Spleen (tissue), 11 donors: ENCODE data around the gene ALDH1B1. TPM values are rescaled to one million over a fixed set of nuclear protein-coding genes. Genes with fewer than 3 reads are reported as not detected.

Experiments
- DNase-seq: peaks from one replicate; pipeline ENCODE4 v3.0.0-alpha.2; 2020
- H3K27ac ChIP-seq, 8 donors: fragments of 200-600 bp; sonication (generic) in 7 of 8; 1 replicate in 4 of 8; 2 replicates in 4 of 8; pipeline versions ENCODE4 v1.5.0 to v1.8.0; 2016 to 2021; ENCODE audit warnings: inconsistent platforms in 4 of 8, mild to moderate bottlenecking in 4 of 8, moderate library complexity in 1 of 8
- H3K27me3 ChIP-seq, 7 donors: fragments of 200-600 bp; sonication (generic) in 6 of 7; replicated peaks in 1 of 7; 1 replicate in 4 of 7; 2 replicates in 3 of 7; pipeline versions ENCODE4 v1.5.0 to v1.8.0; 2016 to 2021; ENCODE audit warnings: inconsistent platforms in 3 of 7, mild to moderate bottlenecking in 1 of 7
- H3K36me3 ChIP-seq, 6 donors: fragments of 200-600 bp; sonication (generic) in 5 of 6; 1 replicate in 4 of 6; 2 replicates in 2 of 6; pipeline versions ENCODE4 v1.5.0 to v1.8.0; 2016 to 2021; ENCODE audit warnings: inconsistent platforms in 2 of 6
- H3K4me1 ChIP-seq, 6 donors: fragments of 200-600 bp; sonication (generic) in 5 of 6; 1 replicate in 3 of 6; 2 replicates in 3 of 6; pipeline versions ENCODE4 v1.5.0 to v1.8.0; 2016 to 2021; ENCODE audit warnings: inconsistent platforms in 3 of 6
- H3K4me3 ChIP-seq, 8 donors: fragments of 200-600 bp; sonication (generic) in 7 of 8; 1 replicate in 4 of 8; 2 replicates in 4 of 8; pipeline versions ENCODE4 v1.5.0 to v1.8.0; 2016 to 2021; ENCODE audit warnings: inconsistent platforms in 4 of 8, mild to moderate bottlenecking in 4 of 8, moderate library complexity in 2 of 8
- H3K9me3 ChIP-seq, 8 donors: fragments of 200-600 bp; sonication (generic) in 7 of 8; 1 replicate in 4 of 8; 2 replicates in 4 of 8; pipeline versions ENCODE4 v1.5.0 to v1.8.0; 2016 to 2021; ENCODE audit warnings: inconsistent platforms in 4 of 8
- POLR2A ChIP-seq, 3 donors: fragments of 450-650 bp; IDR thresholded peaks; one replicate each; pipeline ENCODE4 v1.5.1; 2017; ENCODE audit warnings: antibody characterized with exemption in 3 of 3, mild to moderate bottlenecking in 1 of 3
- POLR2AphosphoS5 ChIP-seq, 3 donors: sonication (generic); formaldehyde crosslinking; IDR thresholded peaks; one replicate each; pipeline ENCODE4 v1.5.1; 2017; ENCODE audit warnings: antibody characterized with exemption in 3 of 3
- WGBS, 5 donors: extraction: QIAGEN DNeasy Blood & Tissue Kit in 3 of 5; methylation state at CpG; one replicate each; pipeline versions ENCODE4 v1.1.5 to v1.1.7; 2013 to 2018; 5-methylcytosine and 5-hydroxymethylcytosine counted together
- intact Hi-C: fragments of 100-400 bp; cut with DNase I; formaldehyde crosslinking; loops from one replicate; pipeline ENCODE4 v1.15.0; 2023; ENCODE audit warnings: low total_unique reads
- polyA plus RNA-seq, 3 donors: library from polyadenylated mRNA; stranded (reverse); fragments of 200-250 nt; gene quantifications; one replicate each; pipeline ENCODE4 v1.2.1, GENCODE V29; 2013
- total RNA-seq, 7 donors: library from RNA; depleted of rRNA in 3 of 7; stranded (reverse); fragments of >200 nt in 3 of 7; fragmentation: NEBNext Ultra II Directional in 4 of 7; extraction: Animal tissue kit (Norgen Biotek cat#: 25700) in 4 of 7; gene quantifications; one replicate each; pipeline versions ENCODE4 v1.1.0 to v1.2.1, GENCODE V29; 2016 to 2021
- TF ChIP-seq, protein P1 (sequence below), 11 experiments: fragments of 200-600 bp in 7 of 11; fragments of 450-650 bp in 4 of 11; sonication (generic) in 4 of 11; IDR thresholded peaks in 8 of 11; conservative IDR thresholded peaks in 3 of 11; 1 replicate in 7 of 11; 2 replicates in 4 of 11; pipeline versions ENCODE4 v1.4.0 to v1.8.0; 2016 to 2021; ENCODE audit warnings: antibody characterized with exemption in 11 of 11, inconsistent platforms in 4 of 11, mild to moderate bottlenecking in 1 of 11
- donor health status: healthy with polysubstance abuse.
- donor health status: DM: no; HTN: no; CAD: no; lungs with moderate emphysema.
- donor health status: DM: no; HTN: no; CAD: no.
- donor health status: Bipolar disorder and iron deficiency.
- donor health status: healthy.
- donor health status: DM: no; HTN: no; CAD: no.
- donor health status: DM: yes; HTN: yes; CAD: no.

The ALDH1B1 gene
- total and polyA plus RNA-seq, 10 donors: 4.0 to 14.7 (median 8.3) TPM

- no peaks in the 10 kb centered on the region for H3K4me1 ChIP-seq
- no peak for DNase-seq
These were observed 47.8 kb upstream of the ALDH1B1 start for GRCh38 chr9:38344566-38345324.

GRCh38 chr9:38345851-38346755 lies 46.4 kb upstream of the ALDH1B1 start:
- no peaks in the 10 kb centered on the region for H3K27me3 ChIP-seq
- DNase-seq: peak; percentile 63
- WGBS, 5 donors: 83 to 92% (median 84%) methylated on average over 10 of the region's 10 CpGs
- intact Hi-C loops: no loop called here
- H3K9me3 ChIP-seq: no peaks in the 10 kb centered on the region
- TF ChIP-seq POLR2AphosphoS5 (IDR thresholded peaks at IDR 0.05) (no peak), POLR2A (IDR thresholded peaks at IDR 0.05) (no peak)
- TF ChIP-seq, protein P1, sequence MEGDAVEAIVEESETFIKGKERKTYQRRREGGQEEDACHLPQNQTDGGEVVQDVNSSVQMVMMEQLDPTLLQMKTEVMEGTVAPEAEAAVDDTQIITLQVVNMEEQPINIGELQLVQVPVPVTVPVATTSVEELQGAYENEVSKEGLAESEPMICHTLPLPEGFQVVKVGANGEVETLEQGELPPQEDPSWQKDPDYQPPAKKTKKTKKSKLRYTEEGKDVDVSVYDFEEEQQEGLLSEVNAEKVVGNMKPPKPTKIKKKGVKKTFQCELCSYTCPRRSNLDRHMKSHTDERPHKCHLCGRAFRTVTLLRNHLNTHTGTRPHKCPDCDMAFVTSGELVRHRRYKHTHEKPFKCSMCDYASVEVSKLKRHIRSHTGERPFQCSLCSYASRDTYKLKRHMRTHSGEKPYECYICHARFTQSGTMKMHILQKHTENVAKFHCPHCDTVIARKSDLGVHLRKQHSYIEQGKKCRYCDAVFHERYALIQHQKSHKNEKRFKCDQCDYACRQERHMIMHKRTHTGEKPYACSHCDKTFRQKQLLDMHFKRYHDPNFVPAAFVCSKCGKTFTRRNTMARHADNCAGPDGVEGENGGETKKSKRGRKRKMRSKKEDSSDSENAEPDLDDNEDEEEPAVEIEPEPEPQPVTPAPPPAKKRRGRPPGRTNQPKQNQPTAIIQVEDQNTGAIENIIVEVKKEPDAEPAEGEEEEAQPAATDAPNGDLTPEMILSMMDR (IDR thresholded peaks at IDR 0.05 in 8 of 11, conservative IDR thresholded peaks at IDR 0.05 in 3 of 11): no peak
- no peak overlapping the region for H3K27ac ChIP-seq
- no peaks in the 10 kb centered on the region for H3K36me3 ChIP-seq
- no peaks in the 10 kb centered on the region for H3K4me1 ChIP-seq
- no peak overlapping the region for H3K4me3 ChIP-seq

More at GRCh38 chr9:38344566-38345324, 47.8 kb upstream of the ALDH1B1 start:
- intact Hi-C loops: no loop called here
- Histone ChIP-seq H3K4me3 (no peak overlapping the region), H3K36me3 (no peaks in the 10 kb centered on the region), H3K27ac (no peak overlapping the region), H3K9me3 (no peaks in the 10 kb centered on the region), H3K27me3 (no peaks in the 10 kb centered on the region)
- TF ChIP-seq POLR2AphosphoS5 (IDR thresholded peaks at IDR 0.05) (no peak), POLR2A (IDR thresholded peaks at IDR 0.05) (no peak)
- TF ChIP-seq, protein P1 (IDR thresholded peaks at IDR 0.05 in 8 of 11, conservative IDR thresholded peaks at IDR 0.05 in 3 of 11): no peak
- WGBS, 5 donors: 79 to 90% (median 87%) methylated on average over 7 of the region's 7 CpGs

GRCh38 chr9:38346811-38347210 lies 45.7 kb upstream of the ALDH1B1 start:
- Histone ChIP-seq H3K4me1 (no peaks in the 10 kb centered on the region), H3K9me3 (no peaks in the 10 kb centered on the region), H3K36me3 (no peaks in the 10 kb centered on the region), H3K4me3 (no peak overlapping the region), H3K27me3 (no peaks in the 10 kb centered on the region), H3K27ac (no peak overlapping the region)
- DNase-seq: peak; percentile 44
- intact Hi-C loops: no loop called here
- TF ChIP-seq POLR2AphosphoS5 (IDR thresholded peaks at IDR 0.05): no peak
- WGBS, 5 donors: 70 to 86% (median 78%) methylated on average over 7 of the region's 7 CpGs

- peak; percentile 57 for DNase-seq
- H3K4me3 ChIP-seq: no peak overlapping the region
- H3K27me3 ChIP-seq: no peaks in the 10 kb centered on the region
- TF ChIP-seq POLR2A (IDR thresholded peaks at IDR 0.05): no peak
- TF ChIP-seq POLR2AphosphoS5 (IDR thresholded peaks at IDR 0.05): no peak
- TF ChIP-seq, protein P1 (IDR thresholded peaks at IDR 0.05 in 8 of 11, conservative IDR thresholded peaks at IDR 0.05 in 3 of 11): no peak
- no peaks in the 10 kb centered on the region for H3K36me3 ChIP-seq
- H3K9me3 ChIP-seq: no peaks in the 10 kb centered on the region
- intact Hi-C loops: no loop called here
- WGBS, 5 donors: 59 to 85% (median 72%) methylated on average over 2 of the region's 2 CpGs
- no peaks in the 10 kb centered on the region for H3K4me1 ChIP-seq
- no peak overlapping the region for H3K27ac ChIP-seq
These were observed 45.2 kb upstream of the ALDH1B1 start for GRCh38 chr9:38347271-38347671.
